MM.1S (cell line): Measurements from ENCODE around the gene KIF5A.

Experiments
- DNase-seq: peaks from one replicate; pipeline ENCODE4 v3.0.0-alpha.2; 2015
- H2AFZ ChIP-seq: fragments of 300-600 bp; sonication (generic); 2 replicates; pipeline ENCODE4 v1.6.0; 2016; ENCODE audit warnings: antibody characterized with exemption, low read length
- H3F3A ChIP-seq: fragments of 300-600 bp; sonication (generic); 2 replicates; pipeline ENCODE4 v1.6.1; 2016; ENCODE audit warnings: mild to moderate bottlenecking, antibody characterized with exemption, low read length, moderate library complexity, mixed read lengths; ENCODE audit not compliant: insufficient read depth
- H3K27ac ChIP-seq: fragments of 300-600 bp; sonication (generic); 2 replicates; pipeline ENCODE4 v1.5.1; 2016; ENCODE audit warnings: mild to moderate bottlenecking, low read length
- H3K27me3 ChIP-seq: fragments of 300-600 bp; sonication (generic); replicated peaks from 2 replicates; pipeline ENCODE4 v1.6.0; 2016; ENCODE audit warnings: low read length; ENCODE audit not compliant: insufficient read depth
- H3K36me3 ChIP-seq: fragments of 300-600 bp; sonication (generic); replicated peaks from 2 replicates; pipeline ENCODE4 v1.6.1; 2016; ENCODE audit warnings: mild to moderate bottlenecking, low read length, mixed read lengths; ENCODE audit not compliant: insufficient read depth
- H3K4me1 ChIP-seq: fragments of 300-600 bp; sonication (generic); 2 replicates; pipeline ENCODE4 v1.6.1; 2016; ENCODE audit warnings: low read length, mixed read lengths
- H3K4me2 ChIP-seq: fragments of 300-600 bp; sonication (generic); 2 replicates; pipeline ENCODE4 v1.6.0; 2016; ENCODE audit warnings: low read depth, low read length
- H3K4me3 ChIP-seq: fragments of 300-600 bp; sonication (generic); 2 replicates; pipeline ENCODE4 v1.5.1; 2016; ENCODE audit warnings: low read length, mixed read lengths
- H3K79me2 ChIP-seq: fragments of 300-600 bp; sonication (generic); 2 replicates; pipeline ENCODE4 v1.6.1; 2016; ENCODE audit warnings: mixed run types, low read length, mixed read lengths
- H3K9ac ChIP-seq: fragments of 300-600 bp; sonication (generic); 2 replicates; pipeline ENCODE4 v1.6.1; 2016; ENCODE audit warnings: low read length, mixed read lengths
- H3K9me2 ChIP-seq: fragments of 300-600 bp; sonication (generic); replicated peaks from 2 replicates; pipeline ENCODE4 v1.6.1; 2016; ENCODE audit warnings: mild to moderate bottlenecking, low read length, mixed read lengths; ENCODE audit not compliant: insufficient read depth
- H3K9me3 ChIP-seq: fragments of 300-600 bp; sonication (generic); replicated peaks from 2 replicates; pipeline ENCODE4 v1.6.1; 2016; ENCODE audit warnings: mild to moderate bottlenecking, low read length, mixed read lengths; ENCODE audit not compliant: insufficient read depth
- H4K20me1 ChIP-seq: fragments of 300-600 bp; sonication (generic); 2 replicates; pipeline ENCODE4 v1.6.1; 2016; ENCODE audit warnings: mild to moderate bottlenecking, low read length, moderate library complexity, mixed read lengths; ENCODE audit not compliant: insufficient read depth
- EZH2 ChIP-seq: fragments of 300-600 bp; sonication (generic); optimal IDR thresholded peaks from 2 replicates; pipeline ENCODE3; 2017; ENCODE audit warnings: low read depth, mild to moderate bottlenecking, antibody characterized with exemption, low read length, mixed read lengths
- EZH2phosphoT487 ChIP-seq: fragments of 300-600 bp; sonication (generic); IDR thresholded peaks from 2 replicates; pipeline ENCODE4 v1.6.1; 2018; ENCODE audit warnings: antibody characterized with exemption, low read length
- TF ChIP-seq, protein P1 (sequence below): fragments of 300-600 bp; sonication (generic); IDR thresholded peaks from 2 replicates; pipeline ENCODE4 v1.5.1; 2016; ENCODE audit warnings: antibody characterized with exemption, low read length, mixed read lengths

KIF5A gene

DNA sequence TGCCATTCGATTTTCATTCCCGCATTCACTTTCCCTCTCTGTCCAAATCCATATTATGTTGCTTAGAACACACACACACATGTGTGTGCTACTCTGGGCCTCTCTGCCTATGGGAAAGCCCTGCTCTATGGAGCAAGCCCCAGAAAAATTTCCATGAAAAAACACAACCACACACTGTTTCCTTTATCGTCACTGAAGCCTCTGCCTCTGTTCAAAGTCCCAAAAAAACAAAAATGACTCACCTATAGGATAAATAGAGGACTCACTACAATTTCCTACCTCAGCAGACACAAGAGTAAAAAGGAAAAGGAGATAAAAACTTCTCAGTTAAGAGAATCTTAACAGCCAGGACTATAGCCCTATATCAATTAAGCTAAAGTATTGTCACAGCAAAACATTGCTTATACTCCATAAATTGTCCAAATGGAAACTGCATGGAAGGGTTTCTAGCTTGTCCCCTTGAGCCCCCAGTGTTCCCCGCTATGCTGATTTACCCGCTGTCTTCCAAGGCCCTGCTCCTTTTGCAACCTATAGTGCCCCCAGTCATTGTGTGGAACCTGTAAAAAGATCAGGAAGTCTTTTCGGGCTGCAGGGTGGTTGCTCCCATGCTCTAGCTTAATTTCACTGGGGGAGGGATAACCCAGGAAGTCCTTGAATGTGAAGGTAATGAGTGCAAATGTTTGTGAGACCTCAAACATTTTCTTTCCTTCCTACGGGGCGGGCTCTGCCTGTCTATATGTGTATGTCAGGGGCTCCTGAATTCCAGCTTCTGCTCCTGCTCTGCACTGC, 30.0 kb downstream of the KIF5A start:
- H3K4me2 ChIP-seq: no peak overlapping the region
- no peak overlapping the region for H3K27ac ChIP-seq
- H3K9me3 ChIP-seq: no peaks in the 10 kb centered on the region
- H3K36me3 ChIP-seq: no peaks in the 10 kb centered on the region
- no peaks in the 10 kb centered on the region for H4K20me1 ChIP-seq
- H3K4me1 ChIP-seq: no peaks in the 10 kb centered on the region
- H3K27me3 ChIP-seq: peaks cover 11% of the 10 kb centered on the region; the same call in 1 of the 2 replicates
- H3K9ac ChIP-seq: no peak overlapping the region
- DNase-seq: no peak
- no peaks in the 10 kb centered on the region for H3F3A ChIP-seq
- H3K79me2 ChIP-seq: no peaks in the 10 kb centered on the region
- TF ChIP-seq EZH2phosphoT487: no peak
- H3K4me3 ChIP-seq: no peak overlapping the region
- H3K9me2 ChIP-seq: no peaks in the 10 kb centered on the region
- no peak overlapping the region for H2AFZ ChIP-seq

GRCh38 chr12:57580466-57580795, 30.6 kb downstream of the KIF5A start:
- DNase-seq: no peak
- TF ChIP-seq EZH2: no peak
- TF ChIP-seq, protein P1, sequence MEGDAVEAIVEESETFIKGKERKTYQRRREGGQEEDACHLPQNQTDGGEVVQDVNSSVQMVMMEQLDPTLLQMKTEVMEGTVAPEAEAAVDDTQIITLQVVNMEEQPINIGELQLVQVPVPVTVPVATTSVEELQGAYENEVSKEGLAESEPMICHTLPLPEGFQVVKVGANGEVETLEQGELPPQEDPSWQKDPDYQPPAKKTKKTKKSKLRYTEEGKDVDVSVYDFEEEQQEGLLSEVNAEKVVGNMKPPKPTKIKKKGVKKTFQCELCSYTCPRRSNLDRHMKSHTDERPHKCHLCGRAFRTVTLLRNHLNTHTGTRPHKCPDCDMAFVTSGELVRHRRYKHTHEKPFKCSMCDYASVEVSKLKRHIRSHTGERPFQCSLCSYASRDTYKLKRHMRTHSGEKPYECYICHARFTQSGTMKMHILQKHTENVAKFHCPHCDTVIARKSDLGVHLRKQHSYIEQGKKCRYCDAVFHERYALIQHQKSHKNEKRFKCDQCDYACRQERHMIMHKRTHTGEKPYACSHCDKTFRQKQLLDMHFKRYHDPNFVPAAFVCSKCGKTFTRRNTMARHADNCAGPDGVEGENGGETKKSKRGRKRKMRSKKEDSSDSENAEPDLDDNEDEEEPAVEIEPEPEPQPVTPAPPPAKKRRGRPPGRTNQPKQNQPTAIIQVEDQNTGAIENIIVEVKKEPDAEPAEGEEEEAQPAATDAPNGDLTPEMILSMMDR: no peak
- TF ChIP-seq EZH2phosphoT487: no peak
- H3K27me3 ChIP-seq: peaks cover 11% of the 10 kb centered on the region; the same call in 1 of the 2 replicates
- H4K20me1 ChIP-seq: no peaks in the 10 kb centered on the region
- no peaks in the 10 kb centered on the region for H3F3A ChIP-seq
- no peaks in the 10 kb centered on the region for H3K36me3 ChIP-seq
- no peak overlapping the region for H3K9ac ChIP-seq
- H3K9me2 ChIP-seq: no peaks in the 10 kb centered on the region
- H3K79me2 ChIP-seq: no peaks in the 10 kb centered on the region
- H3K4me2 ChIP-seq: no peak overlapping the region
- H3K4me3 ChIP-seq: no peak overlapping the region
- H3K27ac ChIP-seq: no peak overlapping the region
- no peak overlapping the region for H2AFZ ChIP-seq
- no peaks in the 10 kb centered on the region for H3K9me3 ChIP-seq
- H3K4me1 ChIP-seq: no peaks in the 10 kb centered on the region

GRCh38 chr12:57581802-57582201, 32.0 kb downstream of the KIF5A start:
- TF ChIP-seq EZH2phosphoT487: no peak
- no peak for TF ChIP-seq EZH2
- TF ChIP-seq, protein P1: no peak
- Histone ChIP-seq H3K27me3 (peaks cover 17% of the 10 kb centered on the region; the same call in 1 of the 2 replicates), H3K9ac (no peak overlapping the region), H3K79me2 (no peaks in the 10 kb centered on the region), H3F3A (no peaks in the 10 kb centered on the region), H3K9me2 (no peaks in the 10 kb centered on the region), H3K4me2 (no peak overlapping the region), H3K36me3 (no peaks in the 10 kb centered on the region), H3K27ac (no peak overlapping the region), H3K9me3 (no peaks in the 10 kb centered on the region), H2AFZ (no peak overlapping the region), H3K4me1 (no peaks in the 10 kb centered on the region), H4K20me1 (no peaks in the 10 kb centered on the region), H3K4me3 (no peak overlapping the region)
- DNase-seq: no peak

GRCh38 chr12:57582440-57582839, 32.6 kb downstream of the KIF5A start:
- H2AFZ ChIP-seq: no peak overlapping the region
- H3K4me2 ChIP-seq: no peak overlapping the region
- H3K27ac ChIP-seq: no peak overlapping the region
- H3K36me3 ChIP-seq: no peaks in the 10 kb centered on the region
- peaks cover 22% of the 10 kb centered on the region; the same call in 1 of the 2 replicates for H3K27me3 ChIP-seq
- no peaks in the 10 kb centered on the region for H3K9me3 ChIP-seq
- no peaks in the 10 kb centered on the region for H4K20me1 ChIP-seq
- H3K79me2 ChIP-seq: no peaks in the 10 kb centered on the region
- no peak for DNase-seq
- H3K9ac ChIP-seq: no peak overlapping the region
- H3F3A ChIP-seq: no peaks in the 10 kb centered on the region
- H3K4me1 ChIP-seq: no peaks in the 10 kb centered on the region
- no peak overlapping the region for H3K4me3 ChIP-seq
- no peaks in the 10 kb centered on the region for H3K9me2 ChIP-seq
- TF ChIP-seq EZH2 (no peak), EZH2phosphoT487 (no peak)
- TF ChIP-seq, protein P1: no peak
